Endothelial cell of umbilical vein (primary cell): ENCODE measurements around the gene HDAC11. TPM values are rescaled to one million over a fixed set of nuclear protein-coding genes. Genes with fewer than 3 reads are reported as not detected.

Experiments used
- BruUV-seq: library from RNA; stranded (reverse); fragments of 400-500 nt; replicated peaks from 2 replicates; lab custom pipeline; 2021; lab: Mats Ljungman, UMichigan
- CTCF ChIA-PET: fragments of 300-600, 350-600 bp; sonication (Branson Sonifier 250); formaldehyde crosslinking; loops from one replicate; lab custom pipeline; 2021; ENCODE audit warnings: antibody characterized with exemption, inconsistent platforms; lab: Charles Lee
- POLR2A ChIA-PET: fragments of 300-600, 350-600 bp; sonication (Branson Sonifier 250); formaldehyde crosslinking; loops from one replicate; lab custom pipeline; 2021; ENCODE audit warnings: antibody characterized with exemption, inconsistent platforms; lab: Charles Lee
- DNase-seq: peaks from one replicate; pipeline ENCODE4 v3.0.0-alpha.2; 2011; ENCODE audit warnings: low read depth, low spot score
- FAIRE-seq: peaks from 2 replicates; lab custom pipeline; 2011; peaks lifted over from hg19 to GRCh38; lab: Jason Lieb, UNC
- H2AFZ ChIP-seq: 2 replicates; pipeline ENCODE4 v1.6.0; 2012; ENCODE audit warnings: low read depth, low read length, control low read depth, inconsistent platforms
- H3K27ac ChIP-seq: 2 replicates; pipeline ENCODE4 v1.5.1; 2011; ENCODE audit warnings: low read depth, mild to moderate bottlenecking, control low read depth, low read length, moderate library complexity; ENCODE audit not compliant: insufficient read depth
- H3K27me3 ChIP-seq, 2 experiments: 2 replicates each; pipeline versions ENCODE4 v1.6.0 to v1.6.1; 2011; ENCODE audit warnings: low read length in 2 of 2, mixed read lengths in 1 of 2; ENCODE audit not compliant: control insufficient read depth in 2 of 2, insufficient read depth in 2 of 2
- H3K36me3 ChIP-seq, 2 experiments: 2 replicates in 1 of 2; 3 replicates in 1 of 2; pipeline ENCODE4 v1.5.1; 2011; ENCODE audit warnings: low read length in 2 of 2, mild to moderate bottlenecking in 1 of 2, moderate library complexity in 1 of 2; ENCODE audit not compliant: control insufficient read depth in 2 of 2, insufficient read depth in 2 of 2; ENCODE audit errors: extremely low read depth in 1 of 2
- H3K4me1 ChIP-seq: 3 replicates; pipeline ENCODE4 v1.5.1; 2011; ENCODE audit warnings: mild to moderate bottlenecking, low read length; ENCODE audit not compliant: control insufficient read depth, insufficient read depth; ENCODE audit errors: extremely low read depth
- H3K4me2 ChIP-seq: 2 replicates; pipeline ENCODE4 v1.6.1; 2011; ENCODE audit warnings: low read length, control low read depth, mixed read lengths; ENCODE audit not compliant: insufficient read depth
- H3K4me3 ChIP-seq, 3 experiments: fragments of 200-600 bp in 1 of 3; sonication (generic), shearing (Covaris generic) in 1 of 3; replicated peaks in 1 of 3; 2 replicates each; pipeline ENCODE4 v1.5.1; 2011 to 2016; ENCODE audit warnings: control low read depth in 3 of 3, low read length in 3 of 3, mild to moderate bottlenecking in 2 of 3, inconsistent platforms in 1 of 3, low read depth in 1 of 3, moderate library complexity in 1 of 3; ENCODE audit not compliant: insufficient read depth in 1 of 3
- H3K79me2 ChIP-seq: 2 replicates; pipeline ENCODE4 v1.6.0; 2012; ENCODE audit warnings: low read length, inconsistent platforms; ENCODE audit not compliant: control insufficient read depth, insufficient read depth
- H3K9ac ChIP-seq: replicated peaks from 2 replicates; pipeline ENCODE3; 2011; ENCODE audit warnings: low read length, control low read depth; ENCODE audit not compliant: insufficient read depth; ENCODE audit errors: extremely low read depth
- H3K9me1 ChIP-seq: replicated peaks from 3 replicates; pipeline ENCODE4 v1.6.0; 2011; ENCODE audit warnings: mild to moderate bottlenecking, low read length; ENCODE audit not compliant: control insufficient read depth, insufficient read depth; ENCODE audit errors: extremely low read depth
- H3K9me3 ChIP-seq: replicated peaks from 2 replicates; pipeline ENCODE4 v1.5.1; 2012; ENCODE audit warnings: low read length, inconsistent platforms; ENCODE audit not compliant: control insufficient read depth, insufficient read depth
- H4K20me1 ChIP-seq: replicated peaks from 2 replicates; pipeline ENCODE3; 2011; ENCODE audit warnings: mild to moderate bottlenecking, low read length; ENCODE audit not compliant: control insufficient read depth, insufficient read depth; ENCODE audit errors: extremely low read depth
- EZH2 ChIP-seq: IDR thresholded peaks from 2 replicates; pipeline ENCODE4 v1.6.1; 2012; ENCODE audit warnings: borderline replicate concordance, low read depth, mild to moderate bottlenecking, moderate library complexity, low read length, inconsistent platforms; ENCODE audit not compliant: severe bottlenecking
- FOS ChIP-seq: IDR thresholded peaks from 2 replicates; pipeline ENCODE4 v1.6.1; 2011; ENCODE audit warnings: mild to moderate bottlenecking, low read length, moderate library complexity, borderline replicate concordance; ENCODE audit not compliant: insufficient read depth
- GATA2 ChIP-seq: IDR thresholded peaks from 2 replicates; pipeline ENCODE4 v1.7.0; 2011; ENCODE audit warnings: low read depth, mild to moderate bottlenecking, moderate library complexity, mixed read lengths, low read length; ENCODE audit not compliant: insufficient read length, insufficient read depth
- JUN ChIP-seq: IDR thresholded peaks from 2 replicates; pipeline ENCODE4 v1.6.1; 2011; ENCODE audit warnings: borderline replicate concordance, low read depth; ENCODE audit not compliant: insufficient read length, insufficient read depth
- MYC ChIP-seq: IDR thresholded peaks from one replicate; pipeline ENCODE4 v1.6.1; 2011; ENCODE audit warnings: mild to moderate bottlenecking, low read depth, low read length
- POLR2A ChIP-seq: IDR thresholded peaks from 2 replicates; pipeline ENCODE4 v1.6.1; 2012; ENCODE audit warnings: low read depth, mild to moderate bottlenecking, control low read depth, low read length
- POLR2AphosphoS5 ChIP-seq: IDR thresholded peaks from 2 replicates; pipeline ENCODE4 v1.6.1; 2012; ENCODE audit warnings: low read depth, mild to moderate bottlenecking, control low read depth, low read length, moderate library complexity; ENCODE audit not compliant: insufficient read depth
- dilution Hi-C: fragments of 300-500 bp; cut with MboI; formaldehyde crosslinking; loops from one replicate; pipeline ENCODE4 v1.15.0; 2019; ENCODE audit warnings: low sequenced_read_pairs; ENCODE audit not compliant: extremely low pct_ligation_motif_present
- intact Hi-C: fragments of 100-400 bp; cut with micrococcal nuclease; formaldehyde crosslinking; loops from one replicate; pipeline ENCODE4 v1.10.0; 2022
- polyA plus RNA-seq, 4 experiments: library from polyadenylated mRNA; depleted of rRNA in 3 of 4; stranded (reverse) in 3 of 4; unstranded in 1 of 4; fragments of >200 nt; gene quantifications; 2 replicates each; pipeline versions ENCODE4 v1.2.1 to v1.2.3, GENCODE V29; 2011 to 2012; ENCODE audit warnings: missing spikeins in 1 of 4
- total RNA-seq: library from RNA; stranded (reverse); gene quantifications from 2 replicates; pipeline ENCODE4 v1.2.3, GENCODE V29; 2021
- TF ChIP-seq, protein P1 (sequence below): IDR thresholded peaks from 2 replicates; pipeline ENCODE4 v1.6.1; 2011; ENCODE audit not compliant: insufficient read depth, insufficient read length
- TF ChIP-seq, protein P2 (sequence below), 2 donors: IDR thresholded peaks; 1 replicate in 1 of 2; 2 replicates in 1 of 2; pipeline ENCODE4 v1.5.1; 2011; ENCODE audit warnings: low read length in 2 of 2, mild to moderate bottlenecking in 2 of 2, moderate library complexity in 2 of 2, control low read depth in 1 of 2, inconsistent platforms in 1 of 2, low read depth in 1 of 2; ENCODE audit not compliant: insufficient read depth in 1 of 2; ENCODE audit errors: extremely low read depth in 1 of 2

The HDAC11 gene
- total and polyA plus RNA-seq, 2 donors (not counting 3 experiments of a cell fraction or from before 2014, with no cell fraction given) = 6.8 to 8.8 TPM

DNA sequence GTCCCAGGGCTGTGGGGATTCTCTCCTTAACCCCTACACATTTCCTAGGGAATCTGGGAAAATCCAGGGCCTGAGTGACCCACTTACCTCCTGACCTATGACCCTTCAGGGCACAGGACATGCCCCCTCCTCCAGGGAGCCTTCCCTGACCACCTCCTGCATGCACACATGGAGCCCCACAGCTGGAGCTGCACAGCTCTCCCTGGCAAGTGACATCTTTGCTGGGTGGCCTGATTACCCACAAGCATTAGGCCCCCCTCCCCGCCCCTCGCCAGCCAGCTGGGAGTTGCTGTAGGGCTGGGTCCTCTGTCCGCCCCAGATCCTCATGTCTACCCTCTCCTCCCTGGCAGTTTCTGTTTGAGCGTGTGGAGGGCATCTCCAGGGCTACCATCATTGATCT, 21.4 kb downstream of the HDAC11 start:
- Histone ChIP-seq H2AFZ (no peak overlapping the region), H3K4me3 (no peak overlapping the region), H3K9ac (no peak overlapping the region), H3K27ac (no peak overlapping the region), H3K36me3 (no peaks in the 10 kb centered on the region), H3K4me1 (no peaks in the 10 kb centered on the region), H3K4me2 (no peak overlapping the region), H3K9me1 (no peaks in the 10 kb centered on the region), H3K9me3 (no peaks in the 10 kb centered on the region), H3K79me2 (no peaks in the 10 kb centered on the region), H3K27me3 (no peaks in the 10 kb centered on the region), H4K20me1 (no peaks in the 10 kb centered on the region)
- no peak for DNase-seq
- POLR2A ChIA-PET = no interaction called here
- dilution Hi-C loops = no loop called here
- TF ChIP-seq FOS (no peak), EZH2 (no peak), JUN (no peak), POLR2AphosphoS5 (no peak), MYC (no peak), GATA2 (no peak), POLR2A (no peak)
- TF ChIP-seq, protein P1, sequence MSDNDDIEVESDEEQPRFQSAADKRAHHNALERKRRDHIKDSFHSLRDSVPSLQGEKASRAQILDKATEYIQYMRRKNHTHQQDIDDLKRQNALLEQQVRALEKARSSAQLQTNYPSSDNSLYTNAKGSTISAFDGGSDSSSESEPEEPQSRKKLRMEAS = no peak
- TF ChIP-seq, protein P2, sequence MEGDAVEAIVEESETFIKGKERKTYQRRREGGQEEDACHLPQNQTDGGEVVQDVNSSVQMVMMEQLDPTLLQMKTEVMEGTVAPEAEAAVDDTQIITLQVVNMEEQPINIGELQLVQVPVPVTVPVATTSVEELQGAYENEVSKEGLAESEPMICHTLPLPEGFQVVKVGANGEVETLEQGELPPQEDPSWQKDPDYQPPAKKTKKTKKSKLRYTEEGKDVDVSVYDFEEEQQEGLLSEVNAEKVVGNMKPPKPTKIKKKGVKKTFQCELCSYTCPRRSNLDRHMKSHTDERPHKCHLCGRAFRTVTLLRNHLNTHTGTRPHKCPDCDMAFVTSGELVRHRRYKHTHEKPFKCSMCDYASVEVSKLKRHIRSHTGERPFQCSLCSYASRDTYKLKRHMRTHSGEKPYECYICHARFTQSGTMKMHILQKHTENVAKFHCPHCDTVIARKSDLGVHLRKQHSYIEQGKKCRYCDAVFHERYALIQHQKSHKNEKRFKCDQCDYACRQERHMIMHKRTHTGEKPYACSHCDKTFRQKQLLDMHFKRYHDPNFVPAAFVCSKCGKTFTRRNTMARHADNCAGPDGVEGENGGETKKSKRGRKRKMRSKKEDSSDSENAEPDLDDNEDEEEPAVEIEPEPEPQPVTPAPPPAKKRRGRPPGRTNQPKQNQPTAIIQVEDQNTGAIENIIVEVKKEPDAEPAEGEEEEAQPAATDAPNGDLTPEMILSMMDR (IDR thresholded peaks at IDR 0.05; ENCODE audit: extremely low read depth in 1 of 2, insufficient read depth in 1 of 2, low read depth in 1 of 2, low read length in 2 of 2) = no peak
- FAIRE-seq = no peak
- no TSS peak for BruUV-seq
- CTCF ChIA-PET = interaction anchor here (10.7 kb wide), 1 partner anchor 146 kb away, joined by 746 read pairs; no protein-coding TSS in a partner anchor
- intact Hi-C loops = no loop called here
